Peyer's patch (tissue), 4 donors: ENCODE measurements around the gene CLDN9.

Experiments
- CTCF ChIP-seq, 6 experiments: fragments of 450-650 bp in 4 of 6; fragments of 200-600 bp in 2 of 6; sonication (generic) in 1 of 6; IDR thresholded peaks; one replicate each; pipeline ENCODE4 v1.5.1; 2017 to 2019; ENCODE audit warnings: antibody characterized with exemption in 6 of 6, mild to moderate bottlenecking in 3 of 6, moderate library complexity in 1 of 6
- POLR2A ChIP-seq, 2 donors: fragments of 450-650 bp; IDR thresholded peaks; one replicate each; pipeline ENCODE4 v1.5.1; 2017; ENCODE audit warnings: antibody characterized with exemption in 2 of 2, mild to moderate bottlenecking in 2 of 2, moderate library complexity in 2 of 2

- TF ChIP-seq CTCF (IDR thresholded peaks at IDR 0.05): no peak
- TF ChIP-seq POLR2A (IDR thresholded peaks at IDR 0.05): peak; percentile 34 to 58
Measured at GRCh38 chr16:3038896-3039295, 26.2 kb downstream of the CLDN9 start.
